ENCODE data around the gene ACCSL. TPM values are rescaled to one million over a fixed set of nuclear protein-coding genes. Genes with fewer than 3 reads are reported as not detected.
A peak's percentile ranks its signal among the peaks of the same experiment; 100 is the strongest.

The ACCSL gene
- total and polyA plus RNA-seq, 7 donors: 0.01 TPM; not detected in 6

GRCh38 chr11:44051171-44051570 is 3.4 kb downstream of the ACCSL start:
- ATAC-seq (no peak), DNase-seq (no peak)
- H3K27ac ChIP-seq: no peak overlapping the region
- H3K36me3 ChIP-seq (ENCODE audit: insufficient read depth in 1 of 2, low read depth in 1 of 2): no peaks in the 10 kb centered on the region
- H3K9me3 ChIP-seq: no peaks in the 10 kb centered on the region
- intact Hi-C loops (cut with DNase I): no loop called here
- H3K4me1 ChIP-seq: no peaks in the 10 kb centered on the region
- no peaks in the 10 kb centered on the region for H3K27me3 ChIP-seq (ENCODE audit: insufficient read depth in 3 of 3, low read length in 2 of 3)
- H3K4me3 ChIP-seq: no peak overlapping the region
- TF ChIP-seq CTCF (IDR thresholded peaks at IDR 0.05): no peak
- WGBS, 3 donors: 89 to 99% (median 92%) methylated on average over 4 of the region's 4 CpGs

- Histone ChIP-seq H3K36me3 (ENCODE audit: insufficient read depth in 1 of 2, low read depth in 1 of 2) (no peaks in the 10 kb centered on the region), H3K9me3 (no peaks in the 10 kb centered on the region), H3K4me3 (no peak overlapping the region), H3K4me1 (no peaks in the 10 kb centered on the region), H3K27ac (no peak overlapping the region), H3K27me3 (ENCODE audit: insufficient read depth in 3 of 3, low read length in 2 of 3) (no peaks in the 10 kb centered on the region)
- TF ChIP-seq CTCF (IDR thresholded peaks at IDR 0.05): no peak
- intact Hi-C loops (cut with DNase I): no loop called here
- ATAC-seq (no peak), DNase-seq (no peak)
- 64 to 78% (median 65%) methylated on average over 6 of the region's 6 CpGs for WGBS, 3 donors
These were observed 9.6 kb downstream of the ACCSL start for GRCh38 chr11:44057340-44057739.

- 85 to 89% (median 88%) methylated on average over 6 of the region's 6 CpGs for WGBS, 3 donors
- DNase-seq: no peak
- no peak for ATAC-seq
- no peaks in the 10 kb centered on the region for H3K27me3 ChIP-seq (ENCODE audit: insufficient read depth in 3 of 3, low read length in 2 of 3)
- intact Hi-C loops (cut with DNase I): no loop called here
- no peaks in the 10 kb centered on the region for H3K9me3 ChIP-seq
- H3K4me3 ChIP-seq: no peak overlapping the region
- H3K4me1 ChIP-seq: no peaks in the 10 kb centered on the region
- no peaks in the 10 kb centered on the region for H3K36me3 ChIP-seq (ENCODE audit: insufficient read depth in 1 of 2, low read depth in 1 of 2)
- no peak for TF ChIP-seq CTCF (IDR thresholded peaks at IDR 0.05)
- H3K27ac ChIP-seq: no peak overlapping the region
These were observed 10.5 kb downstream of the ACCSL start for GRCh38 chr11:44058275-44058674.

GRCh38 chr11:44065161-44065661 is 17.4 kb downstream of the ACCSL start:
- DNase-seq: no peak
- peak overlapping the region; percentile 87 for H3K27ac ChIP-seq
- TF ChIP-seq CTCF (IDR thresholded peaks at IDR 0.05): no peak
- no peak for ATAC-seq
- no peaks in the 10 kb centered on the region for H3K27me3 ChIP-seq (ENCODE audit: insufficient read depth in 3 of 3, low read length in 2 of 3)
- WGBS, 3 donors: 55 to 73% (median 72%) methylated on average over 4 of the region's 4 CpGs
- H3K4me3 ChIP-seq: peak overlapping the region; percentile 72
- intact Hi-C loops (cut with DNase I): no loop called here
- peaks cover 0 to 4% of the 10 kb centered on the region in 2 donors for H3K36me3 ChIP-seq (ENCODE audit: insufficient read depth in 1 of 2, low read depth in 1 of 2)
- H3K4me1 ChIP-seq: peaks cover 5% of the 10 kb centered on the region
- H3K9me3 ChIP-seq: no peaks in the 10 kb centered on the region

Measured in psoas muscle (tissue), 8 donors.